ENCODE results near the gene NDFIP1. TPM values are rescaled to one million over a fixed set of nuclear protein-coding genes. Genes with fewer than 3 reads are reported as not detected.
"Not testable (repeated sequence)": the region's sequence is repeated elsewhere in the genome, so short reads cannot be mapped to it uniquely, and the experiment has no call there.

NDFIP1 gene
- total RNA-seq, 1 donor from 2014 or later: 62.1 TPM

GRCh38 chr5:142151436-142152383 is 43.1 kb downstream of the NDFIP1 start:
- intact Hi-C loops (cut with micrococcal nuclease): loop anchor here (2.0 to 10.0 kb wide), 3 partner anchors 163 to 506 kb away; no protein-coding TSS in a partner anchor
- no peaks in the 10 kb centered on the region for H3K27me3 ChIP-seq (ENCODE audit: low read depth)
- no peak for DNase-seq
- peaks cover 18% of the 10 kb centered on the region for H3K4me1 ChIP-seq
- H3K36me3 ChIP-seq: peaks cover 23% of the 10 kb centered on the region
- no peak overlapping the region for H3K4me3 ChIP-seq
- no peak overlapping the region for H3K27ac ChIP-seq (replicated peaks)
- TF ChIP-seq, protein P1, sequence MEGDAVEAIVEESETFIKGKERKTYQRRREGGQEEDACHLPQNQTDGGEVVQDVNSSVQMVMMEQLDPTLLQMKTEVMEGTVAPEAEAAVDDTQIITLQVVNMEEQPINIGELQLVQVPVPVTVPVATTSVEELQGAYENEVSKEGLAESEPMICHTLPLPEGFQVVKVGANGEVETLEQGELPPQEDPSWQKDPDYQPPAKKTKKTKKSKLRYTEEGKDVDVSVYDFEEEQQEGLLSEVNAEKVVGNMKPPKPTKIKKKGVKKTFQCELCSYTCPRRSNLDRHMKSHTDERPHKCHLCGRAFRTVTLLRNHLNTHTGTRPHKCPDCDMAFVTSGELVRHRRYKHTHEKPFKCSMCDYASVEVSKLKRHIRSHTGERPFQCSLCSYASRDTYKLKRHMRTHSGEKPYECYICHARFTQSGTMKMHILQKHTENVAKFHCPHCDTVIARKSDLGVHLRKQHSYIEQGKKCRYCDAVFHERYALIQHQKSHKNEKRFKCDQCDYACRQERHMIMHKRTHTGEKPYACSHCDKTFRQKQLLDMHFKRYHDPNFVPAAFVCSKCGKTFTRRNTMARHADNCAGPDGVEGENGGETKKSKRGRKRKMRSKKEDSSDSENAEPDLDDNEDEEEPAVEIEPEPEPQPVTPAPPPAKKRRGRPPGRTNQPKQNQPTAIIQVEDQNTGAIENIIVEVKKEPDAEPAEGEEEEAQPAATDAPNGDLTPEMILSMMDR (IDR thresholded peaks at IDR 0.05; ENCODE audit: borderline replicate concordance): peak; percentile 91
- no peaks in the 10 kb centered on the region for H3K9me3 ChIP-seq (replicated peaks)

DNA sequence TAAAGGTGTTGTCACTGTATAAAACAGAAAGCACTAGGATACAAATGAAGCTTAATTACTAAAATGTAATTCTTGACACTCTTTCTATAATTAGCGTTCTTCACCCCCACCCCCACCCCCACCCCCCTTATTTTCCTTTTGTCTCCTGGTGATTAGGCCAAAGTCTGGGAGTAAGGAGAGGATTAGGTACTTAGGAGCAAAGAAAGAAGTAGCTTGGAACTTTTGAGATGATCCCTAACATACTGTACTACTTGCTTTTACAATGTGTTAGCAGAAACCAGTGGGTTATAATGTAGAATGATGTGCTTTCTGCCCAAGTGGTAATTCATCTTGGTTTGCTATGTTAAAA is 43.8 kb downstream of the NDFIP1 start:
- H3K4me3 ChIP-seq: no peak overlapping the region
- no peak overlapping the region for H3K27ac ChIP-seq (replicated peaks)
- H3K36me3 ChIP-seq: peaks cover 17% of the 10 kb centered on the region
- no peaks in the 10 kb centered on the region for H3K27me3 ChIP-seq (ENCODE audit: low read depth)
- intact Hi-C loops (cut with micrococcal nuclease): loop anchor here (2.0 to 10.0 kb wide), 3 partner anchors 162 to 505 kb away; no protein-coding TSS in a partner anchor
- peaks cover 24% of the 10 kb centered on the region for H3K4me1 ChIP-seq
- TF ChIP-seq, protein P1 (IDR thresholded peaks at IDR 0.05; ENCODE audit: borderline replicate concordance): no peak
- H3K9me3 ChIP-seq (replicated peaks): no peaks in the 10 kb centered on the region
- no peak for DNase-seq

GRCh38 chr5:142153674-142154448 is 45.3 kb downstream of the NDFIP1 start:
- no peaks in the 10 kb centered on the region for H3K9me3 ChIP-seq (replicated peaks)
- H3K36me3 ChIP-seq: peaks cover 6% of the 10 kb centered on the region
- no peak overlapping the region for H3K4me3 ChIP-seq
- H3K4me1 ChIP-seq: peaks cover 25% of the 10 kb centered on the region
- DNase-seq: no peak
- H3K27ac ChIP-seq (replicated peaks): no peak overlapping the region
- TF ChIP-seq, protein P1 (IDR thresholded peaks at IDR 0.05; ENCODE audit: borderline replicate concordance): no peak
- intact Hi-C loops (cut with micrococcal nuclease): loop anchor here (2.0 to 10.0 kb wide), 3 partner anchors 161 to 503 kb away; no protein-coding TSS in a partner anchor
- H3K27me3 ChIP-seq (ENCODE audit: low read depth): no peaks in the 10 kb centered on the region

DNA sequence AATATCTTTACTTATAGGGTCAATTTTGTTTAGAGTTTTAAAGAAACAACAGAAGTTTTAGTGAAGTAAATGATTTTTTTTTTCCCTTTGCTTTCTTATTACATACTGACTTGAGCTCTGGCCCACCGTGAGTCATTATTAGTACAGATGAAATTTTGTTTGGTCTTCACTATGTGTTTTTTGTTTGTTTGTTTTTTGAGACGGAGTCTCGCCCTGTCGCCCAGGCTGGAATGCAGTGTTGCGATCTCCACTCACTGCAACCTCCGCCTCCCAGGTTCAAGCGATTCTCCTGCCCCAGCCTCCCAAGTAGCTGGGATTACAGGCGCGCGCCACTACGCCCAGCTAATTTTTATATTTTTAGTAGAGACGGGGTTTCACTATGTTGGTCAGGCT is 45.9 kb downstream of the NDFIP1 start:
- intact Hi-C loops (cut with micrococcal nuclease): loop anchor here (5.0 to 10.0 kb wide), 2 partner anchors 160 to 503 kb away; no protein-coding TSS in a partner anchor
- not testable (repeated sequence) for DNase-seq; H3K9me3 ChIP-seq (replicated peaks); H3K27ac ChIP-seq (replicated peaks); H3K4me3 ChIP-seq; H3K36me3 ChIP-seq; H3K27me3 ChIP-seq (ENCODE audit: low read depth)
- H3K4me1 ChIP-seq: peaks cover 19% of the 10 kb centered on the region

GRCh38 chr5:142156839-142157463 is 48.4 kb downstream of the NDFIP1 start:
- H3K27me3 ChIP-seq (ENCODE audit: low read depth): no peaks in the 10 kb centered on the region
- H3K27ac ChIP-seq (replicated peaks): no peak overlapping the region
- DNase-seq: no peak
- peaks cover 19% of the 10 kb centered on the region for H3K4me1 ChIP-seq
- H3K4me3 ChIP-seq: no peak overlapping the region
- H3K36me3 ChIP-seq: peaks cover 6% of the 10 kb centered on the region
- TF ChIP-seq, protein P1 (IDR thresholded peaks at IDR 0.05; ENCODE audit: borderline replicate concordance): no peak
- H3K9me3 ChIP-seq (replicated peaks): no peaks in the 10 kb centered on the region
- intact Hi-C loops (cut with micrococcal nuclease): loop anchor here (10.0 kb wide), 1 partner anchor 158 kb away; no protein-coding TSS in a partner anchor

Measured in left ventricle myocardium inferior (tissue), 1 donor.